ENCODE data around the gene FOXJ3. TPM values are rescaled to one million over a fixed set of nuclear protein-coding genes. Genes with fewer than 3 reads are reported as not detected.

Gene FOXJ3
- polyA plus RNA-seq, 1 of the 3 experiments (the other 2 are of a cell fraction): 16.0 TPM

- no peak for TF ChIP-seq CHD2 (IDR thresholded peaks at IDR 0.05; ENCODE audit: low read length, partially characterized antibody)
- TF ChIP-seq GATA2 (CRISPR knock-in tag; IDR thresholded peaks at IDR 0.05): no peak
- no peak for TF ChIP-seq JUND (IDR thresholded peaks at IDR 0.05)
- no peak for TF ChIP-seq FOXJ3 (CRISPR knock-in tag; IDR thresholded peaks at IDR 0.05)
- TF ChIP-seq TCF12 (IDR thresholded peaks at IDR 0.05): no peak
- TF ChIP-seq FOSL2 (IDR thresholded peaks at IDR 0.05; ENCODE audit: borderline replicate concordance, low read depth): no peak
- no peak for TF ChIP-seq MXI1 (IDR thresholded peaks at IDR 0.05; ENCODE audit: low read depth, low read length)
- no peak for TF ChIP-seq ELF1 (IDR thresholded peaks at IDR 0.05)
Observed at GRCh38 chr1:42368096-42368795, 33.2 kb upstream of the FOXJ3 start (continued).

- 17% methylated on average over 2 of the region's 2 CpGs for WGBS (ENCODE audit: low lambda C conversion rate)
- Histone ChIP-seq H3K27ac (ENCODE audit: low read depth in 2 of 2, low read length in 1 of 2) (no peak overlapping the region), H3K9me3 (no peaks in the 10 kb centered on the region), H3K9me2 (no peaks in the 10 kb centered on the region), H3K79me2 (ENCODE audit: insufficient read depth) (no peaks in the 10 kb centered on the region), H3K4me3 (ENCODE audit: low read depth in 2 of 2, low read length in 1 of 2) (no peak overlapping the region), H3K27me3 (ENCODE audit: insufficient read depth) (no peaks in the 10 kb centered on the region), H4K20me1 (ENCODE audit: insufficient read depth) (no peaks in the 10 kb centered on the region), H3K36me3 (replicated peaks in 1 of 2; ENCODE audit: control insufficient read depth in 1 of 2, insufficient read depth in 2 of 2, low read length in 1 of 2) (no peaks in the 10 kb centered on the region), H3F3A (replicated peaks; ENCODE audit: insufficient read depth) (no peaks in the 10 kb centered on the region), H3K9ac (no peak overlapping the region), H2AFZ (ENCODE audit: low read depth) (no peak overlapping the region), H3K4me2 (no peak overlapping the region), H3K4me1 (ENCODE audit: control insufficient read depth in 1 of 2, insufficient read depth in 2 of 2, low read depth in 1 of 2, low read length in 1 of 2) (no peaks in the 10 kb centered on the region)
- CTCF ChIA-PET: no interaction called here
- POLR2A ChIA-PET: no interaction called here
- no peak for TF ChIP-seq TEAD4 (IDR thresholded peaks at IDR 0.05; ENCODE audit: borderline replicate concordance, insufficient read depth)
- TF ChIP-seq ZBTB33 (IDR thresholded peaks at IDR 0.05; ENCODE audit: borderline replicate concordance, low read depth): no peak
- no peak for TF ChIP-seq NFIC (IDR thresholded peaks at IDR 0.05; ENCODE audit: borderline replicate concordance)
- TF ChIP-seq EZH2phosphoT487 (IDR thresholded peaks at IDR 0.05; ENCODE audit: borderline replicate concordance, low read depth): no peak
- TF ChIP-seq RAD21 (IDR thresholded peaks at IDR 0.05; ENCODE audit: low read length): no peak
- no peak for TF ChIP-seq SIN3A (IDR thresholded peaks at IDR 0.05; ENCODE audit: borderline replicate concordance, low read depth, low read length)
- no peak for TF ChIP-seq PBX3 (IDR thresholded peaks at IDR 0.05)
- TF ChIP-seq GATA2 (CRISPR knock-in tag; IDR thresholded peaks at IDR 0.05): no peak
- no peak for TF ChIP-seq REST (IDR thresholded peaks at IDR 0.05; ENCODE audit: low read depth, low read length)
- no peak for TF ChIP-seq NRF1 (IDR thresholded peaks at IDR 0.05; ENCODE audit: low read depth, low read length)
- DNase-seq: no peak
Observed at GRCh38 chr1:42365118-42365517, 30.1 kb upstream of the FOXJ3 start.
